ENCODE results near the gene BUD23.

Gene BUD23

GRCh38 chr7:73698410-73698809 is 15.0 kb downstream of the BUD23 start:
- Histone ChIP-seq H3K9me3 (ENCODE audit: insufficient read depth, low read length, severe bottlenecking) (no peaks in the 10 kb centered on the region), H4K20me1 (ENCODE audit: insufficient read depth, low read length) (peaks cover 12% of the 10 kb centered on the region), H3K4me1 (ENCODE audit: insufficient read depth, low read length) (peaks cover 2% of the 10 kb centered on the region), H3K4me2 (ENCODE audit: insufficient read depth, low read length) (no peak overlapping the region), H3K36me3 (ENCODE audit: insufficient read depth, low read length) (peaks cover 63% of the 10 kb centered on the region), H3K27me3 (ENCODE audit: insufficient read depth, low read length, poor library complexity) (no peaks in the 10 kb centered on the region), H2AFZ (ENCODE audit: low read depth, low read length) (no peak overlapping the region), H3K27ac (ENCODE audit: low read length) (no peak overlapping the region), H3K4me3 (ENCODE audit: low read depth in 1 of 2, low read length in 2 of 2) (no peak overlapping the region), H3K79me2 (ENCODE audit: insufficient read depth, low read length) (no peaks in the 10 kb centered on the region), H3K9ac (ENCODE audit: low read depth, low read length) (no peak overlapping the region)
- no peak for DNase-seq
- ATAC-seq (ENCODE audit: insufficient read depth, low read depth) = no peak
- no peak for TF ChIP-seq CTCF (IDR thresholded peaks at IDR 0.05; ENCODE audit: borderline replicate concordance, extremely low read depth, low read length, poor library complexity, severe bottlenecking)
- no peak for TF ChIP-seq EZH2 (IDR thresholded peaks at IDR 0.05; ENCODE audit: borderline replicate concordance, low read depth, low read length, severe bottlenecking)

GRCh38 chr7:73699370-73700068 is 16.1 kb downstream of the BUD23 start:
- H3K4me3 ChIP-seq (ENCODE audit: low read depth in 1 of 2, low read length in 2 of 2) = no peak overlapping the region
- DNase-seq (no peak), ATAC-seq (ENCODE audit: insufficient read depth, low read depth) (no peak)
- H3K27me3 ChIP-seq (ENCODE audit: insufficient read depth, low read length, poor library complexity) = no peaks in the 10 kb centered on the region
- no peak overlapping the region for H3K27ac ChIP-seq (ENCODE audit: low read length)
- H3K9me3 ChIP-seq (ENCODE audit: insufficient read depth, low read length, severe bottlenecking) = no peaks in the 10 kb centered on the region
- no peak overlapping the region for H3K9ac ChIP-seq (ENCODE audit: low read depth, low read length)
- H3K4me2 ChIP-seq (ENCODE audit: insufficient read depth, low read length) = no peak overlapping the region
- no peaks in the 10 kb centered on the region for H3K79me2 ChIP-seq (ENCODE audit: insufficient read depth, low read length)
- H3K36me3 ChIP-seq (ENCODE audit: insufficient read depth, low read length) = peaks cover 52% of the 10 kb centered on the region
- H4K20me1 ChIP-seq (ENCODE audit: insufficient read depth, low read length) = peaks cover 12% of the 10 kb centered on the region
- peaks cover 6% of the 10 kb centered on the region for H3K4me1 ChIP-seq (ENCODE audit: insufficient read depth, low read length)
- H2AFZ ChIP-seq (ENCODE audit: low read depth, low read length) = no peak overlapping the region
- peak; percentile 12 for TF ChIP-seq CTCF (IDR thresholded peaks at IDR 0.05; ENCODE audit: borderline replicate concordance, extremely low read depth, low read length, poor library complexity, severe bottlenecking)
- no peak for TF ChIP-seq EZH2 (IDR thresholded peaks at IDR 0.05; ENCODE audit: borderline replicate concordance, low read depth, low read length, severe bottlenecking)

DNA sequence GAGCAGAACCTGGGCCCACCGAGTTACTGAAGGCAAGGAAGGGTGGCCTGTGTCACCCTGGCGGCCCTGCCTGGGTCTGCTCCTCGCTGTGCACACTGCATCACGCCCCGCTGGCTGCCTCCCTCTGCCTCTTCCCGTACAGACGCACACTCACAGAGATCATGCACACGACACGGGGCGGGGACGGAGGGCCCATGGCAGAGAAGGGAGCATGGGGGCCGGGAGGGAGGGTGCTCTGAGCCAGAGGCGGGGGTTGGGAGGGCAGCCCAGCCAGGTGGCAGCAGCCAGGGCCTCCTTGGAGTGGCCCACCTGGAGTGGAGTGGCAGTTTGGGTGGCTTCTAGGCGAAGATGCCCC is 16.6 kb downstream of the BUD23 start:
- H3K4me1 ChIP-seq (ENCODE audit: insufficient read depth, low read length) = peaks cover 6% of the 10 kb centered on the region
- H3K9ac ChIP-seq (ENCODE audit: low read depth, low read length) = no peak overlapping the region
- peaks cover 46% of the 10 kb centered on the region for H3K36me3 ChIP-seq (ENCODE audit: insufficient read depth, low read length)
- peaks cover 18% of the 10 kb centered on the region for H4K20me1 ChIP-seq (ENCODE audit: insufficient read depth, low read length)
- ATAC-seq (ENCODE audit: insufficient read depth, low read depth) (no peak), DNase-seq (no peak)
- H3K27me3 ChIP-seq (ENCODE audit: insufficient read depth, low read length, poor library complexity) = no peaks in the 10 kb centered on the region
- no peak overlapping the region for H3K4me3 ChIP-seq (ENCODE audit: low read depth in 1 of 2, low read length in 2 of 2)
- no peak overlapping the region for H2AFZ ChIP-seq (ENCODE audit: low read depth, low read length)
- no peak overlapping the region for H3K4me2 ChIP-seq (ENCODE audit: insufficient read depth, low read length)
- H3K9me3 ChIP-seq (ENCODE audit: insufficient read depth, low read length, severe bottlenecking) = no peaks in the 10 kb centered on the region
- no peak overlapping the region for H3K27ac ChIP-seq (ENCODE audit: low read length)
- no peak for TF ChIP-seq CTCF (IDR thresholded peaks at IDR 0.05; ENCODE audit: borderline replicate concordance, extremely low read depth, low read length, poor library complexity, severe bottlenecking)
- no peak for TF ChIP-seq EZH2 (IDR thresholded peaks at IDR 0.05; ENCODE audit: borderline replicate concordance, low read depth, low read length, severe bottlenecking)
- no peaks in the 10 kb centered on the region for H3K79me2 ChIP-seq (ENCODE audit: insufficient read depth, low read length)

Data from DND-41 (cell line).